AG10803 (cell line): ENCODE measurements around the gene REPS1.

Source experiments
- DNase-seq: peaks from one replicate; pipeline ENCODE4 v3.0.0; 2010; ENCODE audit warnings: low read depth
- H3K4me3 ChIP-seq: 2 replicates; pipeline ENCODE4 v1.5.1; 2011; ENCODE audit warnings: mild to moderate bottlenecking, low read length, control low read depth
- CTCF ChIP-seq: conservative IDR thresholded peaks from 2 replicates; pipeline ENCODE4 v1.5.1; 2011; ENCODE audit warnings: mild to moderate bottlenecking, low read length, control low read depth, inconsistent platforms

The REPS1 gene

GRCh38 chr6:138977242-138977641 lies 10.8 kb downstream of the REPS1 start:
- no peak for DNase-seq
- TF ChIP-seq CTCF = no peak
- H3K4me3 ChIP-seq = no peak overlapping the region

GRCh38 chr6:138975815-138976214 lies 12.2 kb downstream of the REPS1 start:
- TF ChIP-seq CTCF = no peak
- no peak for DNase-seq

GRCh38 chr6:138973466-138974153 lies 14.4 kb downstream of the REPS1 start:
- no peak overlapping the region for H3K4me3 ChIP-seq
- TF ChIP-seq CTCF = no peak
- DNase-seq = peak; percentile 52

More at GRCh38 chr6:138975815-138976214, 12.2 kb downstream of the REPS1 start:
- no peak overlapping the region for H3K4me3 ChIP-seq

- DNase-seq = no peak
- H3K4me3 ChIP-seq = no peak overlapping the region
- no peak for TF ChIP-seq CTCF
Observed at GRCh38 chr6:138972226-138972665, 15.8 kb downstream of the REPS1 start.

- H3K4me3 ChIP-seq = no peak overlapping the region
- DNase-seq = peak; percentile 11
- TF ChIP-seq CTCF = no peak
Observed at GRCh38 chr6:138971601-138972000, 16.5 kb downstream of the REPS1 start.

GRCh38 chr6:138970856-138971425 lies 17.1 kb downstream of the REPS1 start:
- no peak for TF ChIP-seq CTCF

GRCh38 chr6:138970159-138970558 lies 17.9 kb downstream of the REPS1 start:
- H3K4me3 ChIP-seq = no peak overlapping the region
- no peak for TF ChIP-seq CTCF
- no peak for DNase-seq

More at GRCh38 chr6:138970856-138971425, 17.1 kb downstream of the REPS1 start:
- no peak overlapping the region for H3K4me3 ChIP-seq
- peak; percentile 88 for DNase-seq
